Posterior vena cava (tissue), 2 donors: ENCODE data around the gene MAN2A1. TPM values are rescaled to one million over a fixed set of nuclear protein-coding genes. Genes with fewer than 3 reads are reported as not detected.

Source experiments
- DNase-seq: peaks from one replicate; pipeline ENCODE4 v3.0.0-alpha.2; 2020; ENCODE audit warnings: low spot score
- intact Hi-C, 2 donors: fragments of 100-400 bp; cut with DNase I; formaldehyde crosslinking; loops; one replicate each; pipeline versions ENCODE4 v1.14.1 to v1.14.2; 2022 to 2023
- total RNA-seq, 2 donors: library from RNA; stranded (reverse); fragmentation: NEBNext Ultra II Directional; extraction: Animal tissue kit (Norgen Biotek cat#: 25700); gene quantifications; one replicate each; pipeline ENCODE4 v1.2.1, GENCODE V29; 2021
- donor health status: DM: yes; HTN: yes; CAD: no.
- donor health status: DM: yes; HTN: yes; CAD: no.

MAN2A1 gene
- total RNA-seq, 2 donors from 2014 or later = 43.9 to 44.5 TPM

- intact Hi-C loops = no loop called here
- no peak for DNase-seq
These were observed 155.0 kb downstream of the MAN2A1 start for GRCh38 chr5:109844695-109845094.

GRCh38 chr5:109848130-109848529 is 158.4 kb downstream of the MAN2A1 start:
- intact Hi-C loops = no loop called here
- no peak for DNase-seq

GRCh38 chr5:109849478-109850088 is 159.9 kb downstream of the MAN2A1 start:
- intact Hi-C loops = no loop called here
- DNase-seq = no peak

GRCh38 chr5:109852371-109853155 is 162.8 kb downstream of the MAN2A1 start:
- intact Hi-C loops = no loop called here
- DNase-seq = no peak

- intact Hi-C loops = no loop called here
- no peak for DNase-seq
These were observed 163.7 kb downstream of the MAN2A1 start for GRCh38 chr5:109853377-109853776.

GRCh38 chr5:109855056-109855455 is 165.3 kb downstream of the MAN2A1 start:
- DNase-seq = no peak
- intact Hi-C loops = no loop called here

- DNase-seq = no peak
- intact Hi-C loops = no loop called here
These were observed 167.8 kb downstream of the MAN2A1 start for GRCh38 chr5:109857405-109858031.

- DNase-seq = no peak
- intact Hi-C loops = no loop called here
These were observed 169.8 kb downstream of the MAN2A1 start for GRCh38 chr5:109859537-109859936.

GRCh38 chr5:109862301-109862700 is 172.6 kb downstream of the MAN2A1 start:
- intact Hi-C loops = no loop called here
- no peak for DNase-seq

- intact Hi-C loops = no loop called here
- DNase-seq = no peak
These were observed 174.0 kb downstream of the MAN2A1 start for GRCh38 chr5:109863752-109864151.

- intact Hi-C loops = no loop called here
- DNase-seq = no peak
These were observed 175.9 kb downstream of the MAN2A1 start for GRCh38 chr5:109865637-109866036.

- intact Hi-C loops = no loop called here
- DNase-seq = no peak
These were observed 176.3 kb downstream of the MAN2A1 start for GRCh38 chr5:109866051-109866450.

- no peak for DNase-seq
- intact Hi-C loops = no loop called here
These were observed 179.0 kb downstream of the MAN2A1 start for GRCh38 chr5:109868737-109869136.

GRCh38 chr5:109873687-109874086 is 184.0 kb downstream of the MAN2A1 start:
- DNase-seq = no peak

GRCh38 chr5:109874108-109874507 is 184.4 kb downstream of the MAN2A1 start:
- DNase-seq = no peak
- intact Hi-C loops = no loop called here

More at GRCh38 chr5:109873687-109874086, 184.0 kb downstream of the MAN2A1 start:
- intact Hi-C loops = no loop called here

GRCh38 chr5:109876030-109876725 is 186.5 kb downstream of the MAN2A1 start:
- intact Hi-C loops = no loop called here
- no peak for DNase-seq

GRCh38 chr5:109876941-109877669 is 187.4 kb downstream of the MAN2A1 start:
- no peak for DNase-seq

GRCh38 chr5:109877670-109878045 is 187.9 kb downstream of the MAN2A1 start:
- DNase-seq = no peak
- intact Hi-C loops = no loop called here

More at GRCh38 chr5:109876941-109877669, 187.4 kb downstream of the MAN2A1 start:
- intact Hi-C loops = no loop called here

GRCh38 chr5:109878887-109879286 is 189.2 kb downstream of the MAN2A1 start:
- DNase-seq = no peak
- intact Hi-C loops = no loop called here
